NCI-H526 treated with DMSO at 0.1 percent for 48 hours (cell line): ENCODE measurements around the gene HTR3E.
"Not testable (repeated sequence)": the region's sequence is repeated elsewhere in the genome, so short reads cannot be mapped to it uniquely, and the experiment has no call there.

ENCODE experiments used
- DNase-seq: peaks from one replicate; lab custom pipeline; 2025; lab: John Stamatoyannopoulos, UW

Gene HTR3E, protein sequence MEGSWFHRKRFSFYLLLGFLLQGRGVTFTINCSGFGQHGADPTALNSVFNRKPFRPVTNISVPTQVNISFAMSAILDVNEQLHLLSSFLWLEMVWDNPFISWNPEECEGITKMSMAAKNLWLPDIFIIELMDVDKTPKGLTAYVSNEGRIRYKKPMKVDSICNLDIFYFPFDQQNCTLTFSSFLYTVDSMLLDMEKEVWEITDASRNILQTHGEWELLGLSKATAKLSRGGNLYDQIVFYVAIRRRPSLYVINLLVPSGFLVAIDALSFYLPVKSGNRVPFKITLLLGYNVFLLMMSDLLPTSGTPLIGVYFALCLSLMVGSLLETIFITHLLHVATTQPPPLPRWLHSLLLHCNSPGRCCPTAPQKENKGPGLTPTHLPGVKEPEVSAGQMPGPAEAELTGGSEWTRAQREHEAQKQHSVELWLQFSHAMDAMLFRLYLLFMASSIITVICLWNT

DNA sequence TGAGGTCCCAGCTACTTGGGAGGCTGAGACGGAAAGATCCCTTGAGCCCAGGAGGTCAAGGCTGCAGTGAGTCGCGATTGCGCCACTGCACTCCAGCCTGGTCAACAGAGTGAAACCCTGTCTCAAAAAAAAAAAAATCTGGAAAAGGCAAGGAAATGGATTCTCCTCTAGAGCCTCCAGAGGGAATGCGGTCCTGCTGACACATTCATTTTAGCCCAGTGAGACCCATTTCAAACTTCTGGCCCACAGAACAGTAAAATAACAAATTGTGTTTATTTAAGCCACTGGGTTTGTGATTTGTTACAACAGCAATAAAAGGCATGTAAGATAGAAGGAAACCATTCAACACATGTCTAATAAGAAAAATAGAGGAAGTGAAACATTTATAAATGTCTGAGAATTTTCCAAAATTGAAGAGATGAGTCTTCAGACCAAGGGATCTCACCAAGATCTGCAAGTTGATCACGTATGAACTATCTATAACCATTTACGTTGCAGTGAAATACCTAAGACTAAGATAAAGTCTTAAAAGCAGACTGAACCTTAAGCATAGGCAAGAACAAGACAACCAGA is at the start of gene HTR3E:
HTR3E (plus strand) TSS at position 254 of the 573 bp plus-strand sequence. CDS start 466 bp downstream, outside the sequence.
- no peak for DNase-seq

GRCh38 chr3:184050217-184050847 is 46.5 kb upstream of the HTR3E start:
- DNase-seq: no peak

DNA sequence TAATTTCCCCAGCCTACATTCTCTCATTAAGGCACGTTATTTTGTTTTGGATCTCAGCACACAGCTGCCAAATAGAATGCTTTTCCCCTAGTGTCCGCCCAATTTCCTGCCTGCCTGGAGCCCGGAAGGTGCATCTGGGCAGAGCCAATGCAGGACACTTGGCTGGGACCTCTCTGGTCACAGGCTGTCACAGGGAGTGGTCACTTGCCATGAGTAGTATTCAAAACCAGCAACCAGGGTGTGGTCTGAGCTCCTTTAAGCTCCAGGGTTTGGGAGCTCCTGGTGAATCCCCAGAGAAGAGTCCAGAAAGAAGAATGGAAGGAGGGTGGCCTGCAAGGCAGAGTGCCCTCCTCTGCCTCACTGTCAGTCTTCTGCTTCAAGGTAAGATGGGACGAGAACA is 44.1 kb upstream of the HTR3E start, which contains the start of gene HTR3C:
HTR3C (plus strand) TSS at position 281 of the 400 bp plus-strand sequence; CDS start at position 315, 34 bp downstream.
- no peak for DNase-seq

DNA sequence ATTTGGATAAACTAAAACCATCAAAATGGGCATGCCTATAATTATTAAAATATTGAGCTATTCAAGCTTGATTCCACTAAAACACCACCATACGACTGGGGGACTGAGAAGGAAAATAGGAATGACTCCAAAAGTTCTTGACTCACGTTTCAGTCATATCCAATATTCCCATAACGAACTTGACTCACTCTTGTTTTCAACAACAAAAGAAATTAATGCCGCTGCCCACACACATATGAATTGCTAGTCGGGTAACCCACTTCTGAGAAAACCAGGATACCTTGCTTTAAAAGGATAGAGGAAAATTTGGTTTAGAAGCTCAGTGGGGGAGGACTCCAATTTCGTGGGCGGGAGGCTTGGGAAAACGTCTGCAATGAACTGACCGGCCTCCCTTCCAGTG is 38.8 kb upstream of the HTR3E start:
- DNase-seq: no peak

DNA sequence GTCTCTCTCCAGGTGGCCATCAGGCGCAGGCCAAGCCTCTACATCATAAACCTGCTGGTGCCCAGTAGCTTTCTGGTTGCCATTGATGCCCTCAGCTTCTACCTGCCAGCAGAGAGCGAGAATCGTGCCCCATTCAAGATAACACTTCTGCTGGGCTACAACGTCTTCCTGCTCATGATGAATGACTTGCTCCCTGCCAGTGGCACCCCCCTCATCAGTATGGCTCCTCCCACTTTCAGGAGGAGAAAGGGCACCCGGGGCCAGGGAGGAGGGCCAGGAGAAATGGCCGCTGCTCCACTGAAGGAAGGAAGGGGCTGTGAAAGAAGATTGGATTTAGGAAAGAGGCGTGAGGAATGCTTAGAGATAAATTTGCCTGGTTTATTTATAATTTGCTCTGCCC is 37.4 kb upstream of the HTR3E start:
- DNase-seq: no peak

GRCh38 chr3:184062637-184063036 is 34.2 kb upstream of the HTR3E start:
- DNase-seq: no peak

- DNase-seq: no peak
Observed at GRCh38 chr3:184066211-184066610, 30.7 kb upstream of the HTR3E start.

DNA sequence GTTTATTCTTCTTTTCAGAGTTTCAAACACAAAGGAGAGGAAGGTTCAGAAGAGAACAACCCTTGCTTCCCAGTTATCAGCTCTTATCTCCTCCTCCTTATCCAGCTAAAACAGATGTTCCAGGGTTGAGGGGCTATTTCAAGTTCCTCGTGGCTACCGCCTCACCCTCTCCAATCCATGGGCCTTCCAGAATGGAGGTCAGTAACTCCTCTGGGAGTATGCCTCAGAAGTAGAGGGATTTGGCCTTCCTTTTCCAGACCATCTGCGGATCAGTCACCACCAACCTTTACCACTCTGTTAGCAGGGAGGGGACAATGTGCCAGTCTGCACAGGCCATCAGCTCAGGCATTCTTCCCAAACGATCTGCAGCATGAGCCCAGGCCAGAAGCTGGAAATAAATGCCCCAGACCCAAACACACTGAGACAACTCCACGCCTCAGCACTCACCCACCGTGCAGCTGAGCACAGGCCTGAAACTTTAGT is 29.2 kb upstream of the HTR3E start:
- no peak for DNase-seq

- DNase-seq: no peak
Observed at GRCh38 chr3:184068344-184068743, 28.5 kb upstream of the HTR3E start.

GRCh38 chr3:184071142-184071541 is 25.7 kb upstream of the HTR3E start:
- not testable (repeated sequence) for DNase-seq

- no peak for DNase-seq
Observed at GRCh38 chr3:184073621-184074020, 23.2 kb upstream of the HTR3E start.

- no peak for DNase-seq
Observed at GRCh38 chr3:184075901-184076300, 21.0 kb upstream of the HTR3E start.

GRCh38 chr3:184077881-184078280 is 19.0 kb upstream of the HTR3E start:
- no peak for DNase-seq

DNA sequence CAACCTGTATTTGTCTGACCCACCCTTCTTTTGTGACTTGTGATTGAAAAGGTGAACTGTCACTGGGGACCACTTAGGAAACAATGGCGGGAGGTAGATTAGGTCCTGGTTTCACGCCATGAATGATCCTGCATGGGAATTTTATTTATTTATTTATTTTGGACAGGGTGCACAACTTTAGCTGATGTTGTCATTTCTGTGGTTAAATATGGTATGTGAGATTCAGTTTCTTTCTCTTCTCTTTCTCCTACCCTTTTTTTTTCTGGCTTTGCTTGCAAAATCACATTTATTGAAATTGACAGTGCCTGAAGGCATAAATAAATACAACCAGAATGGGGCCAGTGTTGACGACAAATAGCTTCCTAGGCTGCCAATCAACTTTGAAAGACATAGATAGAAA is 18.0 kb upstream of the HTR3E start:
- no peak for DNase-seq

GRCh38 chr3:184081116-184081830 is 15.6 kb upstream of the HTR3E start:
- DNase-seq: no peak

DNA sequence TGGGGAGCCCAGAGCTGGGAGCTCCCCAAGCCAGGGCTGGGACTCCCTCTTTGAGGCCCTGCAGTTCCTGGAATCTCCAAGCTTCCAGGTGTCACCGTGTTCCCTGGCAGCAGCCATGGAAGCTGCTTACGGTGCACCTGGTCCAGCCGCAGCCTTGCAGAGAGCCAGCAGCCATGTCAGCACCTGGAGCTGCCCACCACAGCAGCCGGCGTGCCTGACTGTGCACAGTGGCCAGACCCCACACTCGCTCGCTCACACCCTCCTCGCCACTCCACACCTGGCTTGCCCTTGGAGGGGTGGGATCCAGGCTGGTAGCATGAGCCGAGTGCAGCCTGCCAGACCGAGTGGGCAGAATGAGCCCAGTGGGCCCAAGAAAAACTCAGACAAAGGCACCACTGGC is 14.8 kb upstream of the HTR3E start:
- DNase-seq: no peak

DNA sequence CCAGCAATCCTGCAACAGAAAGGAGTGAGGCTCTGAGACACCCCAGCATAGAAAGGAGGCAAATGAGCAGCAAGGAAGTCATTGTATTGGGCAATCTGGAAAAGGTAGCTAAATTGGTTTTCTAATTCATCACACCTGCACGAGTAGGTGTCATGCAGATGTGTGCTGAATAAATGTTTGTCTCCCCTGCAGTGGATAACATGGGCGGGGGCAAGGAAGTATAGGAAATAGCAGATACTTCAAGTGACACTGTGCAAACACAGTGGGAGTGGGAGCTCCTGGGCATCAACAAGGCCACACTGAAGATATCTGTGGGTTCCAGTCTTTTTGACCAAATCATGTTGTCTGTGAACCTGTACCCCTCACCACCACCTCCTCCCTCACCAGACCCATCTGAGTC is 14.4 kb upstream of the HTR3E start:
- no peak for DNase-seq

DNA sequence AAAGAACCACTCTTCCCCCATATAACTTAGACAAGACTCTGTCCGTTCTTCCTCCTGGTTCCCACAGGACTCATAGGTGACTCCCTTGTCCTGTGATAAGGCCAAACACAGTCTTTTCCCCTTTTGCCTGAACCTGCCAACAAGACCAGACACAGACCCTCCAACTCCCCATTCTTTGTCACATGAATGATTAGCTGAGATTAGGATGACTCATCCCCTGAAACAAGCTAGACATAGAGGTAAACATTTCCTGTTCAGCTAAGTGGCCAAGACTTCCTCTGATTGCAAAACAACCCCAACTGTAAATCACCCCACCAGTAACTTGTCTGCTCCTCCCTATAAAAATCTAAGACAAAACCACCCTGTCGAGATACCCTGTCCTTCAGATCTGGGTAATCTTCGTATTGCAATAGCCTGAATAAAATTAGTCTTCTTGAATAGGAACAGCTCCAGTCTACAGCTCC is 11.4 kb upstream of the HTR3E start:
- no peak for DNase-seq

DNA sequence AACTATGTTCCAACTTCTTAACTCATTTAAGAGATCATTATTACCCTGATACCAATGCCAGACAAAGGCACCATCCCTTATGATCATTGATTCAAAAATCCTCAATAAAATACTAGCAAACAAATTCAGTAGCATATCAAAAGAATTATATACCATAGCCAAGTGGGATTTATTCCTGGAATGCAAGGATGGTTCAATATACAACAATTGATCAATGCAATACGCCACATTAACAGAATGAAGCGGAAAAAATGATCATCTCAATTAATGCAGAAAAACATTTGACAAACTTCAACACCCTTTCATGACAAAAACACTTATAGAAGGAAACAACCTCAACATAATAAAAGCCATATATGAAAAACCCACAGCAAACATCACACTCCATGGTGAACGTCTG is 4.7 kb upstream of the HTR3E start:
- DNase-seq: no peak

DNA sequence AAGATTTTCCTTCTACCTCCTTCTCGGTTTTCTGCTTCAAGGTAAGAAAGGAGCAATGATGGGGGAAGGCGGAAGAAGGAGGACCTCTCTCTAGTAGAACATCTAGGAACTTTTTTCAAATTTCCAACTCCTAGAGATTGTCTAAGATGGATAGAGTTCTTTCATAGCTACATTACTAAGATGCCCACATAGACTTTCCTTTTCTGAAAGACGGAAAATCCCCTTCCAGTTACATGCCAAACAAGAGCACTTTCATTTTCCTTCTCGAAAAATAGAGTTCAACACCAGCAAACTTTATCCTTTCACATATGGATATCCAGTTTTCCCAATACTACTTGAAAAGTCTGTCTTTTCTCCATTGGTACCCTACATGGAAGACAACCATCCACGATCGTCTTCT is 692 bp downstream of the HTR3E start:
- no peak for DNase-seq

GRCh38 chr3:184099806-184100686 is 3.2 kb downstream of the HTR3E start:
- peak; percentile 98 for DNase-seq
